Endothelial cell of umbilical vein (primary cell): Measurements from ENCODE around the gene PHLPP2.

Experiments
- EZH2 ChIP-seq: IDR thresholded peaks from 2 replicates; pipeline ENCODE4 v1.6.1; 2012; ENCODE audit warnings: borderline replicate concordance, low read depth, mild to moderate bottlenecking, moderate library complexity, low read length, inconsistent platforms; ENCODE audit not compliant: severe bottlenecking
- FOS ChIP-seq: IDR thresholded peaks from 2 replicates; pipeline ENCODE4 v1.6.1; 2011; ENCODE audit warnings: mild to moderate bottlenecking, low read length, moderate library complexity, borderline replicate concordance; ENCODE audit not compliant: insufficient read depth
- GATA2 ChIP-seq: IDR thresholded peaks from 2 replicates; pipeline ENCODE4 v1.7.0; 2011; ENCODE audit warnings: low read depth, mild to moderate bottlenecking, moderate library complexity, mixed read lengths, low read length; ENCODE audit not compliant: insufficient read length, insufficient read depth
- JUN ChIP-seq: IDR thresholded peaks from 2 replicates; pipeline ENCODE4 v1.6.1; 2011; ENCODE audit warnings: borderline replicate concordance, low read depth; ENCODE audit not compliant: insufficient read length, insufficient read depth
- MYC ChIP-seq: IDR thresholded peaks from one replicate; pipeline ENCODE4 v1.6.1; 2011; ENCODE audit warnings: mild to moderate bottlenecking, low read depth, low read length
- POLR2A ChIP-seq: IDR thresholded peaks from 2 replicates; pipeline ENCODE4 v1.6.1; 2012; ENCODE audit warnings: low read depth, mild to moderate bottlenecking, control low read depth, low read length
- POLR2AphosphoS5 ChIP-seq: IDR thresholded peaks from 2 replicates; pipeline ENCODE4 v1.6.1; 2012; ENCODE audit warnings: low read depth, mild to moderate bottlenecking, control low read depth, low read length, moderate library complexity; ENCODE audit not compliant: insufficient read depth
- TF ChIP-seq, protein P1 (sequence below), 2 donors: IDR thresholded peaks; 1 replicate in 1 of 2; 2 replicates in 1 of 2; pipeline ENCODE4 v1.5.1; 2011; ENCODE audit warnings: low read length in 2 of 2, mild to moderate bottlenecking in 2 of 2, moderate library complexity in 2 of 2, control low read depth in 1 of 2, inconsistent platforms in 1 of 2, low read depth in 1 of 2; ENCODE audit not compliant: insufficient read depth in 1 of 2; ENCODE audit errors: extremely low read depth in 1 of 2
- TF ChIP-seq, protein P2 (sequence below): IDR thresholded peaks from 2 replicates; pipeline ENCODE4 v1.6.1; 2011; ENCODE audit not compliant: insufficient read depth, insufficient read length

DNA sequence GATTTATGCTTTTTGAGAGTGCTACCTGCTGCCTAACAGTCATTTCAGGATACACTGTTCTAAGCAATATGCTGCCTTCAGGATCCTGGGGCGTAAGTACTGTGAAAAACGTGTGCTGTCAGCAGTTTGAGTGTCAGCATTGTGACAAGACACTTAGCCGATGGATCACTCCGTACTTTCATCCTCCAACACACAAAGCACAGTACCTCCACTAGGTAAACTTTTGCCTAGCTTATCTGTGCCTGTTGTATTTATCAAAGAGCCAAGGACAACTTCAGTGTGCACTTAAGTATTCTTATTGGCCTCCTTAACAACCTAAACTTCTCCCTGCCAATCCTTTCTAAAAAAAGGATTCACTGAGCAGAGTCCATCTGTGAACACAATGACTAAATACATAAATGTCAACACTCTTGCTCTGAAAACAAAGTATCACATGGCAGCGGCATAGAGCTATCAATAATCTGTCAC lies 33.8 kb upstream of the PHLPP2 start:
- TF ChIP-seq, protein P1, sequence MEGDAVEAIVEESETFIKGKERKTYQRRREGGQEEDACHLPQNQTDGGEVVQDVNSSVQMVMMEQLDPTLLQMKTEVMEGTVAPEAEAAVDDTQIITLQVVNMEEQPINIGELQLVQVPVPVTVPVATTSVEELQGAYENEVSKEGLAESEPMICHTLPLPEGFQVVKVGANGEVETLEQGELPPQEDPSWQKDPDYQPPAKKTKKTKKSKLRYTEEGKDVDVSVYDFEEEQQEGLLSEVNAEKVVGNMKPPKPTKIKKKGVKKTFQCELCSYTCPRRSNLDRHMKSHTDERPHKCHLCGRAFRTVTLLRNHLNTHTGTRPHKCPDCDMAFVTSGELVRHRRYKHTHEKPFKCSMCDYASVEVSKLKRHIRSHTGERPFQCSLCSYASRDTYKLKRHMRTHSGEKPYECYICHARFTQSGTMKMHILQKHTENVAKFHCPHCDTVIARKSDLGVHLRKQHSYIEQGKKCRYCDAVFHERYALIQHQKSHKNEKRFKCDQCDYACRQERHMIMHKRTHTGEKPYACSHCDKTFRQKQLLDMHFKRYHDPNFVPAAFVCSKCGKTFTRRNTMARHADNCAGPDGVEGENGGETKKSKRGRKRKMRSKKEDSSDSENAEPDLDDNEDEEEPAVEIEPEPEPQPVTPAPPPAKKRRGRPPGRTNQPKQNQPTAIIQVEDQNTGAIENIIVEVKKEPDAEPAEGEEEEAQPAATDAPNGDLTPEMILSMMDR (IDR thresholded peaks at IDR 0.05; ENCODE audit: extremely low read depth in 1 of 2, insufficient read depth in 1 of 2, low read depth in 1 of 2, low read length in 2 of 2): no peak
- TF ChIP-seq FOS: no peak
- TF ChIP-seq, protein P2, sequence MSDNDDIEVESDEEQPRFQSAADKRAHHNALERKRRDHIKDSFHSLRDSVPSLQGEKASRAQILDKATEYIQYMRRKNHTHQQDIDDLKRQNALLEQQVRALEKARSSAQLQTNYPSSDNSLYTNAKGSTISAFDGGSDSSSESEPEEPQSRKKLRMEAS: no peak
- TF ChIP-seq EZH2: no peak
- no peak for TF ChIP-seq POLR2AphosphoS5
- TF ChIP-seq POLR2A: no peak
- TF ChIP-seq JUN: no peak
- no peak for TF ChIP-seq GATA2
- no peak for TF ChIP-seq MYC
